RWPE2 (cell line): ENCODE results near the gene WRAP73.
A peak's percentile ranks its signal among the peaks of the same experiment; 100 is the strongest.

Experiments
- ATAC-seq: fragments of 200-7000 bp; cut with Tn5 transposase; 3 replicates; pipeline ENCODE4 v1.9.1; 2021; ENCODE audit warnings: low read depth
- DNase-seq: peaks from one replicate; pipeline ENCODE4 v3.0.0-alpha.2; 2020; ENCODE audit warnings: low spot score
- H3K27ac ChIP-seq: fragments of 450-650 bp; 2 replicates; pipeline ENCODE4 v1.5.1; 2017; ENCODE audit warnings: mild to moderate bottlenecking; ENCODE audit not compliant: poor library complexity, severe bottlenecking
- H3K27me3 ChIP-seq: fragments of 250-450 bp; sonication (Bioruptor Pico); 2 replicates; pipeline ENCODE4 v1.5.1; 2021; ENCODE audit warnings: mild to moderate bottlenecking, moderate library complexity; ENCODE audit not compliant: insufficient read depth, poor library complexity, severe bottlenecking
- H3K36me3 ChIP-seq: fragments of 250-450 bp; sonication (Bioruptor Pico); 2 replicates; pipeline ENCODE4 v1.5.1; 2020; ENCODE audit warnings: low read depth, mild to moderate bottlenecking, moderate library complexity
- H3K4me1 ChIP-seq: fragments of 250-450 bp; sonication (Bioruptor Pico); 2 replicates; pipeline ENCODE4 v1.5.1; 2021; ENCODE audit warnings: mild to moderate bottlenecking, moderate library complexity; ENCODE audit not compliant: insufficient read depth, poor library complexity, severe bottlenecking
- H3K4me3 ChIP-seq: fragments of 250-450 bp; sonication (Bioruptor Pico); 2 replicates; pipeline ENCODE4 v1.5.1; 2021; ENCODE audit warnings: mild to moderate bottlenecking, moderate library complexity; ENCODE audit not compliant: severe bottlenecking
- H3K9me3 ChIP-seq: fragments of 250-450 bp; sonication (Bioruptor Pico); 2 replicates; pipeline ENCODE4 v1.5.1; 2021; ENCODE audit warnings: mild to moderate bottlenecking, moderate library complexity; ENCODE audit not compliant: severe bottlenecking
- TF ChIP-seq, protein P1 (sequence below): fragments of 450-650 bp; IDR thresholded peaks from one replicate; pipeline ENCODE4 v1.5.1; 2017; ENCODE audit warnings: mild to moderate bottlenecking, moderate library complexity; ENCODE audit not compliant: poor library complexity, severe bottlenecking

Gene WRAP73

DNA sequence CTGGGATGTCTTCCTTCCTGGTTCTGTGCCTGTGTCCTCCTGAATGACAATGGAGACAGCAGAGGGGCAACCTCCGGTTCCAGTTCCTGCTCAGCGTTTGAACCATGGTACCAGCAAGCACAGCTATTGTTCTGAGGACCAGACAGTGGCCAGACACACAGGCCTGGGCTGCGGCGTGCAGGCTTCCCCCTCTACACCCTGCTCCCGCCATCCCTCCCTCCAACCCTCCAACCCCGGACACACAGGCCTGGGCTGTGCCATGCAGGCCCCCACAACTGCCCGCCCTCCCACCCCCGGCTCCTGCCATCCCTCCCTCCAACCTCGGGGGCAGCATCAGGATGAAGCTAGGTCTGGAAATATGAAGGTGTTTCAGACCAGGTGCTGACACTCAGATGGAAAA lies 33.0 kb downstream of the WRAP73 start:
- Histone ChIP-seq H3K36me3 (no peaks in the 10 kb centered on the region), H3K27ac (no peak overlapping the region), H3K27me3 (no peaks in the 10 kb centered on the region), H3K4me1 (peaks cover 9% of the 10 kb centered on the region), H3K9me3 (no peaks in the 10 kb centered on the region), H3K4me3 (no peak overlapping the region)
- ATAC-seq (no peak), DNase-seq (no peak)
- TF ChIP-seq, protein P1, sequence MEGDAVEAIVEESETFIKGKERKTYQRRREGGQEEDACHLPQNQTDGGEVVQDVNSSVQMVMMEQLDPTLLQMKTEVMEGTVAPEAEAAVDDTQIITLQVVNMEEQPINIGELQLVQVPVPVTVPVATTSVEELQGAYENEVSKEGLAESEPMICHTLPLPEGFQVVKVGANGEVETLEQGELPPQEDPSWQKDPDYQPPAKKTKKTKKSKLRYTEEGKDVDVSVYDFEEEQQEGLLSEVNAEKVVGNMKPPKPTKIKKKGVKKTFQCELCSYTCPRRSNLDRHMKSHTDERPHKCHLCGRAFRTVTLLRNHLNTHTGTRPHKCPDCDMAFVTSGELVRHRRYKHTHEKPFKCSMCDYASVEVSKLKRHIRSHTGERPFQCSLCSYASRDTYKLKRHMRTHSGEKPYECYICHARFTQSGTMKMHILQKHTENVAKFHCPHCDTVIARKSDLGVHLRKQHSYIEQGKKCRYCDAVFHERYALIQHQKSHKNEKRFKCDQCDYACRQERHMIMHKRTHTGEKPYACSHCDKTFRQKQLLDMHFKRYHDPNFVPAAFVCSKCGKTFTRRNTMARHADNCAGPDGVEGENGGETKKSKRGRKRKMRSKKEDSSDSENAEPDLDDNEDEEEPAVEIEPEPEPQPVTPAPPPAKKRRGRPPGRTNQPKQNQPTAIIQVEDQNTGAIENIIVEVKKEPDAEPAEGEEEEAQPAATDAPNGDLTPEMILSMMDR, result no peak

DNA sequence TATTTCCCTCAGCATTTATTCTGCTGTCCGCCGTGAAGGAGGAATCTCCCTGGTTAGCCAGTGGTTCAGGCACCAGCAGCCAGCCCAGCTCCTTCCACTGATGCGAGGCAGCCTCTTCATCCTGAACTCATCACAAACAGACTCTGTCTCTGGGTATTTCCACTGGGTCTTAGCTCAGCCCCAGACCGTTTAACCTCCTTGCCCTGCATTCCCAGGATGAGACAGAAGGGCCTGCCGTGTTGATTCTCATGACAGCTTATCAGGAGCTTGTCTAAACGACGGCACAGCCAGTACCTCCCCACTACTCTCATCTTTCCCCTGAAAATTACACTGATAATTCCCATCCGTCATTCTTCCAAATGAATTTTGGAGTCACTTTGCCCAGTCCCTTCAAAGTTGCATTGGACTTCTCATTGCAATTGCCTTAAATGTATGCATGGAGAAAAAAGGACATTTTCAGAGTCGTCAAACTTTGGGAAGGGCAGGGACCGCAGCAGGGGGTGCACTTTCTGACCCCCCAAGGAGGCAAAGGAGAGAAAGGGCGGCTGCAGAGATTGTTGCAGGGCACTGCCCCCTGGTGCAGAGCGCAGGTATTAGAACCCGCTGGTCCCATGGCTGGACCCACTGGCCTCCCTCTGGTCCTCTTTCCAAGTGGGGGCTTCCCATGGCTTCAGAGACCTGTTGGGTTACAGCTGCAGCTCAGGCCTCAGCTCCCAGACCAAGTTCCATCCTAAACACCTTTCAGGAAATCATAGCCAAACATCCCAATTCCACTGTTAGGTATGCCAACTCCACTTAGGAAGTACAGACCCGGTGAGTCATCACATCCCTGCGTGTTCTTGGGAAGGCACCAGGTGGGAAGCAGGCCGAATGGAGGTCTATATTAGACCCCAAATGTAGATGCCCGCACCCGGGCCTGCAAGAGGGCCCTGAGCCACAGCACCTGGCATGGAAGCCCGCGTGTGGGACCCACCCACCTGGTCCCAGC lies 34.9 kb downstream of the WRAP73 start:
- DNase-seq (no peak), ATAC-seq (no peak)
- TF ChIP-seq, protein P1, result peak; percentile 55
- no peak overlapping the region for H3K27ac ChIP-seq
- H3K27me3 ChIP-seq, result no peaks in the 10 kb centered on the region
- no peaks in the 10 kb centered on the region for H3K9me3 ChIP-seq
- no peak overlapping the region for H3K4me3 ChIP-seq
- H3K36me3 ChIP-seq, result no peaks in the 10 kb centered on the region
- H3K4me1 ChIP-seq, result peaks cover 9% of the 10 kb centered on the region

DNA sequence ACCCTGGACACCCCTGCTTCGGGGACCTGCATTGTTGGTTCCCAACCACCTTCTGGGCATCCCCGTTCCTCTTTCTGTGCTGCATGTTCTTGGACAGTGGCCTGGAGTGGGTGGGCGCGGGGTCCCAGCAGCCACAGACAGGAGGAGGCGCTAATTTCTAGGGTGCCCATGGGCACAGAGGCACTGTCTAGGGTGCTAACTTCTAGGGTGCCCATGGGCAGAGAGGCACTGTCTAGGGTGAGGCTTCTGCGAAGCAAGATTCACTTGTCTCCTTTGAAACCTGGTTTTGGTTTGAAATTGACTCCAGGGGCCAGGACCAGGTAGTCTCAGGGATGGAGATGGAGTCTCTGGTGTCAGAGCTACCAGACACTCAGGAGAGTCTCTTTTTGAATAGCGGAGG lies 37.8 kb downstream of the WRAP73 start:
- H3K4me1 ChIP-seq, result peaks cover 9% of the 10 kb centered on the region
- H3K36me3 ChIP-seq, result no peaks in the 10 kb centered on the region
- no peaks in the 10 kb centered on the region for H3K9me3 ChIP-seq
- H3K4me3 ChIP-seq, result no peak overlapping the region
- no peak for ATAC-seq
- DNase-seq, result no peak
- TF ChIP-seq, protein P1, result no peak
- H3K27me3 ChIP-seq, result no peaks in the 10 kb centered on the region
- no peak overlapping the region for H3K27ac ChIP-seq

DNA sequence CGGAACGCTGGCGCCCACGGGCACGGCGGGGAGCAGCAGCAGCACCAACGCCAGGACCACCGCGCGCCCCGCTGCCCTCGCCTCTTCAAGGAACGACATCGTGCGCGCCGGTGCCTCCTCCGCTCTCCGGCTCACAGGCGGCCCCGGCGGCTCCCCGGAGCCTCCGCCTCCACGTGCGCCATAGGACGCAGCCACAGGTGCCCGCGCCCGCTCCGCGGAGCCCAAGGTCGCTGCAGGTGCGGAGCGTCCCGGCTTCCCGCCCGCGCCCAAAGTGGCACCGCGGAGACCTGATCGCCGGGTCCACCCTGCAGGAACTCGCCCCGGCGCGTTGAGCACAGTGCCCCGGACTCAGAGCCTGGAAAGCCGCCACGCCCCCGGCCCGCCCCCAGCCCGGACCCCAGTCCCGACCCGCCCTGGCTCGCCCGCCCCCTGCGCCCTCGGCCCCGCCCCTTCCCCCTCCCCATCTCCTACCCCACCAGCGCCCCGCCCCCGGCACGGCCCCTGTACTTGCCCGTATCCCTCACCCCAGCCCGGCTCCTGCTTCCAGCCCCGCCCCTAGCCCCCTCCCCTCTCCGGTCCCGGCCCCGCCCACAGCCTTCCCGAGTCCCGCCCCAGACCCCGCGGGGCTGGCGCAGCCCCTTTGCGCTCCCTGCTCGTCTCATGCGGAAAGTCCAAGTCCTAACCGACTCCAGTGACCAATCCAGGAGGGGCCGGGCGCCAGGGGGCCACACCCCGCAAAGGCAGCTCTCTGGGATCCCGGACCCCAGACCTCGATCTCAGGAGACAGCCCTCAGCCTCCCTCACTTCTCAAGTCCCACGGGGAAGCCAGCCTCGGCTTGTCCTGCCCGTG lies 38.5 kb downstream of the WRAP73 start, which contains the start of gene MEGF6:
Gene MEGF6 (minus strand): TSS at position 339 of the 850 bp plus-strand sequence. CDS start 240 bp downstream, at position 99.
- TF ChIP-seq, protein P1, result no peak
- Histone ChIP-seq H3K36me3 (no peaks in the 10 kb centered on the region), H3K27ac (no peak within 1 kb of the TSS), H3K9me3 (no peaks in the 10 kb centered on the region), H3K4me3 (peak within 1 kb of the TSS; percentile 20), H3K4me1 (peaks cover 9% of the 10 kb centered on the region), H3K27me3 (no peaks in the 10 kb centered on the region)
- DNase-seq (no peak), ATAC-seq (peak; percentile 63)
